DMS79 treated with DMSO at 0.1 percent for 48 hours (cell line): Measurements from ENCODE around the gene IL36B.

ENCODE experiments used
- DNase-seq: peaks from one replicate; lab custom pipeline; 2025; lab: John Stamatoyannopoulos, UW

Gene IL36B

DNA sequence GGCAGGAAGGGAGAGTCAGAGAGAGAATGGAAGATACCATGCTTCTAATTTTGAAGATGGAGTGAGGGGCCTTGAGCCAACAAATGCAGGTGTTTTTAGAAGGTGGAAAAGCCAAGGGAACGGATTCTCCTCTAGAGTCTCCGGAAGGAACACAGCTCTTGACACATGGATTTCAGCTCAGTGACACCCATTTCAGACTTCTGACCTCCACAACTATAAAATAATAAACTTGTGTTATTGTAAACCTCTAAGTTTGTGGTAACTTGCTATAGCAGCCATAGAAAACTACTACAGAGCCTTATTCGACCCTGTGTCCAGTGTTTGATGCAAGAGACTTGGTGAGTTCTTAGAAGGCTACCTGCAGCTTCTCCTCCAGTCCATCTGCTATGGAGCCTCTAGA is 22.9 kb upstream of the IL36B start:
- no peak for DNase-seq

- no peak for DNase-seq
Observed at GRCh38 chr2:113075030-113075429, 22.4 kb upstream of the IL36B start.

DNA sequence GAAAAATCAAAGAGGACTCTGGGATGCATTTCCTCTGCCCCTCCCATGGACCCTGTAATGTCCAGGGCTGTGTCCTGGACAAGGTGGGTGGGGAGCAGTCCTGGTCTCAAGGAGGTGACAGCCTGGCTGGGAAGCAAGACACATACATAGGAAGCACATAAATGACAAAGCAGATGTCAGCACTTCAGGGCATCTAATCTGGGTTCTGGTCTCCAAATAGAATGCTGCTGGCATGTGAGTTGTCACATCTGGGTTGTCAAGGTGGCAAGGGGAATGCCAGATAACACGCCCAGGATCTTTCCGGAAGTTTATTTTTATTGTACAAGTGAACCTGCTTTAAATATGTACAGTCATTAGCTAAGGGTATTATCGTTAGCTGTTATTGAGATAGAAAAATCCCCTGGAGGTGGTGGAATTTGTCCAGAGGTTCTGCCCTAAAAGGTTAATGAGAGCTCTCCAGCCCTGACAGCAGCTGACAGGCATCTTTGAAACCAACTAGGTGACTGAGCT is 20.7 kb upstream of the IL36B start:
- no peak for DNase-seq

DNA sequence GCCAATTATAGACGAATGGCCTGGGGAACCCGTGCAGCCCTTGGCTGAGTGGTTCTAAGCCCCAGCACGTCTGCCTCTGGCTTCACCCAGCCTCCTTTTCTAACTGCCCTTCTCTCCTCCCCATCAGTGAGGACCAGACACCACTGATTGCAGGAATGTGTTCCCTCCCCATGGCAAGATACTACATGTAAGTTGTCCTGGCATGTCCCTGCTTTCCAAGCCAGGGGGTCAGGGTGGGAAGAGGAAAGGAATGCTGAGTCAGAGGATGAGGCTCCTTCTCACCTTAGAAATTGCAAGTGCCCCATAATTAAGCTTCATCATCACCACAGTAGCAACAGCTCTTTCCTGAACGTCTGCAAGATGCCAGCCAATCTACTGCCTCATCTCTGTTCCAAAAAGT is 19.9 kb upstream of the IL36B start:
- no peak for DNase-seq

DNA sequence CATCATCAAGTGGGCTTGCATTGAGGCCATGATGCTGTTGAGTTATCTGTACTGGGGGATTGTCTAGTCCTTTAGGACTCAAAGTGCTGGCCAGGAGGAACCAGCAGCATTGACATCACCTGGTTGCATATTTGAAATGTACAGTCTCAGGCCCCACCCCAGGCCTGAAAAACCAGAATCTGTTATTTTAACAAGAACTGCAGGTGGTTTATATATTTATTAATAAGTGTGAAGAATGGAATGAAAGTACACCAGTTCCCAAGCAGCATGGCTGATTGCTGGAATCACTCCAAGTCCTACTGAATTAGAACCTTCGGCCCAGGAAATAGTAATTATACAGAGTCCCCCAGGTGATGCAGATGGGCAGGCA is 17.9 kb upstream of the IL36B start:
- DNase-seq, result no peak

GRCh38 chr2:113069676-113070605 is 17.3 kb upstream of the IL36B start:
- no peak for DNase-seq

DNA sequence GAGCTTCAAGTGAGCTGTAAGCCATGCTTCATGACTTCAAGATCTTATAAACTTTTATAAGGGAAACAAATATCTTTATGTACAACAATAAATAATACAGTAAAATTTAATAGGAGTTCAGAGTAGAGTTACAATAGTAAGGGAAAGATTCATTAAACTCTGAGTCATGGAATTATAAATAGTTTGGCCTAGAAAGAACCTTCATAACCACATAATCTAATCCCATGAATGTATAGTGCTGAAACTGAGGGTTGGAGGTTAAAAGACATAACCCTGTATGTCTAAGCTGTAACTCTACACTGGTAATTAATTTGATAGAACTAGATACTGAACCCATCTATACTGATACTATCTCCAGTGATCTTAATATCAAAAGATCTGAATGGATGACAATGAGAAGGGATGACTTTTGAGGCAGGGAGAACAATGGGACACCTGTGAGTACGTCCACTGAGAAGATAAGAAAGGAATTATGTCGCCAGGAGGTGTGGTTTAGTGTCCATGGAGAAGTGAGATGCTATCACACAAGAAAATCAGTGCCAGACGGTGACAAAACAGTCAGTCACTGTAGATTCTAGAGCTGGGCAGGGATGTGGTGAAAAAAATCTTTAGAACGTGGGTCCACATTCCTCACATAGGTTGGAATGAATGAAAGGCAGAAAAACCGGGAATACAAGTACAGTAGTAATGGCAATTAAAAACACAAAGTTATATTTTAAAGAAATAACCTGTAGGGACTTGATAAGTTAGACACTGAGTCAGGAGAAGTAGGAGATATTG is 16.2 kb upstream of the IL36B start:
- no peak for DNase-seq

GRCh38 chr2:113068249-113068648 is 15.6 kb upstream of the IL36B start:
- no peak for DNase-seq

GRCh38 chr2:113067681-113068080 is 15.0 kb upstream of the IL36B start, which contains the start of gene IL1F10:
Gene IL1F10 (plus strand): TSS chr2:113067970. CDS start chr2:113072739, 4,769 bp downstream.
- DNase-seq, result no peak

GRCh38 chr2:113064898-113065297 is 12.2 kb upstream of the IL36B start:
- DNase-seq, result no peak

DNA sequence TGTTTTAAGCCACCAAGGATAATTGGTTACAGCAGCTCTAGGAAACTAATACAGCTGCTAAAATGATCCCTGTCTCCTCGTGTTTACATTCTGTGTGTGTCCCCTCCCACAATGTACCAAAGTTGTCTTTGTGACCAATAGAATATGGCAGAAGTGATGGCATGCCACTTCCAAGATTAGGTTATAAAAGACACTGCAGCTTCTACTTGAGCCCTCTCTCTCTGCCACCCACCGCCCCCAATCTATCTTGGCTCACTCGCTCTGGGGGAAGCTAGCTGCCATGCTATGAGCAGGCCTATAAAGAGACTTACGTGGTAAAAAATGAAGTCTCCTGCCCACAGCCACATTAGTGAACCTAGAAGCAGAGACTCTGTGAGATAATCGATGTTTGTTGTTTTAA is 11.6 kb upstream of the IL36B start:
- DNase-seq, result no peak

DNA sequence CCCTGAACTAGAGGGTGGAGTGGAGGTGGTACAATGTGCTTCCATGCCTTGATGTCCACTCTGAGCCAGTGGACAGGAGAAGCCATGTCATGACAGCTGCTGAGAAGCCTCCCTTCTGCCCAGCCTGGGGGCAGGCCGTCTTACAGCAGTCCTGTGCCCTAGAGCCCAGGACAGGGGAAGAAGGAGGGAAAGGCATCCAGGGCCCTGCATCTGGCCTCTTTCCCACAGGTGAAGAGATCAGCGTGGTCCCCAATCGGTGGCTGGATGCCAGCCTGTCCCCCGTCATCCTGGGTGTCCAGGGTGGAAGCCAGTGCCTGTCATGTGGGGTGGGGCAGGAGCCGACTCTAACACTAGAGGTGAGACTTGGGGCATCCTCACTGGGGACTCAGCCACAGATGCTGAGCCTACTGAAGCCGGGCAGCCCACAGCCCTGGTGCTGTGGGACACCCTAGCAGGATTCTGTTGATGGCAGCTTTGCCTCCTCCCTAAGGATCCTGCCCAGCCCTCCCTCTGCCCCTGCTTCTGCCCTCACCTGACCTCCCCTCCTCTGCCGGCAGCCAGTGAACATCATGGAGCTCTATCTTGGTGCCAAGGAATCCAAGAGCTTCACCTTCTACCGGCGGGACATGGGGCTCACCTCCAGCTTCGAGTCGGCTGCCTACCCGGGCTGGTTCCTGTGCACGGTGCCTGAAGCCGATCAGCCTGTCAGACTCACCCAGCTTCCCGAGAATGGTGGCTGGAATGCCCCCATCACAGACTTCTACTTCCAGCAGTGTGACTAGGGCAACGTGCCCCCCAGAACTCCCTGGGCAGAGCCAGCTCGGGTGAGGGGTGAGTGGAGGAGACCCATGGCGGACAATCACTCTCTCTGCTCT is 9.5 kb upstream of the IL36B start:
- DNase-seq, result no peak

DNA sequence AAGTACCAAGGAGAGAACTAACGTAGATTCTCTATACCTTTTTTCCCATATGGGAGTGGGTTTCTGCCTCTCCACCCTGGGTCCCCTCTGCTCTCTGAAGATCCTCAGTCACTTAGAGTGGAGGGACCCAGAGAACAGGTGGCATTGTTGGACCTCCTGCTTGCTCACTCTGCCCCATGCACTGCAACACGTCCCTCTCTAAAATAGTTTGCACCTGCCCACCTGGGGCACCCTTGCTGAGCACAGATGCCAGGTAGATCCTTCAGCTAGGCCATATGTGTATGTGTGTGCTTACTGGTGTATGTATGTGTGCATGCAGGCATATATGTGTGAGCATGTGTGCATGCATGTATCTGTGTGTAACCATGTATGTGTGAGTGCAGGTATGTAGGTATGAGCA is 8.6 kb upstream of the IL36B start:
- DNase-seq, result no peak

DNA sequence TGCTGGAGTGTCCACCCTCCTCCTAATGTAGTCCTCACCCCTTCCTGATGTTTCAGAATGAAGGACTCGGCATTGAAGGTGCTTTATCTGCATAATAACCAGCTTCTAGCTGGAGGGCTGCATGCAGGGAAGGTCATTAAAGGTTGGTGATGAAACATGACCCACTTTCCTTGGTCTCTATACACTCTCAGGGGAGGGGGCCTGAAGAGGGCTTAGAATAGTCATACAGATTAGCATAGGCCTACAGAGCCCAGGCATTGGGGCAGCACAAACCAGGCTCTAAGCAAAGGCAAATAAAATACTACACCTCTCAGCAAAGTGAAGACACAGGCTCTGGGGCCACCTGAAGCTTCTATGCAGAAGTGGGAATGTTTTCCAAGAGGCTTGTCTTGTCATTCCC is 8.1 kb upstream of the IL36B start:
- no peak for DNase-seq

GRCh38 chr2:113060396-113060795 is 7.7 kb upstream of the IL36B start:
- no peak for DNase-seq

DNA sequence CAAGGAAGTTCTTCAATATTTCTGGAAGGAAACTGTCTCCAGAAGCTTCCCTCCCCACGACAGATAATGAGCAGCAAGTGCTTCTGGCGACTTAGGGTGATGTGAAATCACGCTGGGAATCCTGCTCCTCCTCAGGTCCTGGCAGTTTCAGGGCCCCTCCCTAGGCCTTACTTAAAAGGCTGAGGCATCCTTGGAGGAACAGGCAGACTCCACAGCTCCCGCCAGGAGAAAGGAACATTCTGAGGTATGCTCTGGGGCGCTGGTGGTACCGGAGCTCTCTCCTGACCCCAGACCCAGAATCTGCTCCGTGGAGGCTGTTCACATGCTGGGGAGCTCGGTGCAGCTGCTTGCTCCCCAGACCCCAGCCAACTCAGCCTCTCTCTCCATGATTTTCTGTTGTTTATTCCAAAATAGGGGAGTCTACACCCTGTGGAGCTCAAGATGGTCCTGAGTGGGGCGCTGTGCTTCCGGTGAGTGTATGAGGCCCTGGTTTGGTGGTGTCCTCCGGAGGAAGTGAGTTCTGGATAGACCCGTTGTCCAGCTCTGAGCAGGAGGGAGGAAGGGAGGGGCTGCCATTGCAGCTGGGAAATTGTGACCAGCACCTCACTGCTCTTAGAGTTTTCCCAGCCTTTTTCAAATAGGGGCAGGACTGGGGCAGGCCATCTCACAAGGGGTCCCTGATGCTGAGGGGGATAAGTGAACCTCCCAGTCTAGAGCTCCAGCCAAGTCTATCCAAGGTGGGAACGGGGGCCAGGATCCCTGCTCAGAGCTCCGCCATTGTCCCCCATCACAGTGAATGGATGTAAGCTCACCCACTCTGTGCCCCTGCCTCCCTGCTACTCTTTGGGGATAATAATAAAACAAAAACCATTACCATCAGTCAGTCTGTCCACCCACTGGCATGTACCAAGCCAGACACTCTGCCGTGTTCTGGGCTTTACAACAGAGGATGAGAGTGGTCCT is 6.6 kb upstream of the IL36B start, which contains the start of gene IL36RN:
Gene IL36RN (plus strand): TSS at position 201 of the 963 bp plus-strand sequence. CDS start 241 bp downstream, at position 442.
- DNase-seq, result no peak

DNA sequence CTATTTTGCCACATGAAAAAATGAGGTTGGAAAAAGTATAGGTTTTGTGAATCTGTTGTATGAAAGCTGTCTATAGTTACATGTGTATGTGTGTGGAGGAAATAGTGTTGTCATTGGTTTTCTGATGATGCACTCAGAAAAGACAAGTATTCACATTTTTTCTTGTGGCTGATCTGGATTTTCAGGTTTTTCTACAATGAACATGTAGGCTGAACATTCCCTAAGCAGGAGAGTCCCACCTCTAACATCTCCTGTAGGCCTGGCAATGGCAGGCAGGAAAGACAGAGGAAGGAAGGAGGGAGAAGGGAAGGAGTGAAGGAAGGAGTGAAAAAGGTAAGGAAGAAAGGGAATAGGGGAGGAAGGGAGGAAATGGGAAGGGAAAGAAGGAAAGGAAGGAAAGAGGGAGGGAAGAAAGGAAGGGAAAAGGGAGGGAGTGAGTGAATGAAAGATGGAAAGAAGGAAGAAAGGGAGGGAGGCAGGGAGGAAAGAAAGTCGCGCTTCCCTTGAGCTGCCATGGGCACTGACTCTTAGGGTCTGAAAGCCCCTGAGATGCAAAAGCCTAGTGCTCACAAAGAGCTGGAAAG is 5.8 kb upstream of the IL36B start:
- no peak for DNase-seq

GRCh38 chr2:113057117-113057516 is 4.5 kb upstream of the IL36B start:
- DNase-seq, result no peak

GRCh38 chr2:113056521-113056920 is 3.9 kb upstream of the IL36B start:
- DNase-seq, result no peak

- DNase-seq, result no peak
Observed at GRCh38 chr2:113054066-113054465, 1.4 kb upstream of the IL36B start.
